ACC112 (cell line): ENCODE results near the gene ZNF462.
A peak's percentile ranks its signal among the peaks of the same experiment; 100 is the strongest.

Source experiments
- H2AFZ ChIP-seq: fragments of 200-600 bp; sonication (generic); one replicate; pipeline ENCODE4 v1.6.0; 2017; ENCODE audit warnings: antibody characterized with exemption, low read length; ENCODE audit not compliant: unreplicated experiment
- H3K27ac ChIP-seq: fragments of 200-600 bp; sonication (generic); 2 replicates; pipeline ENCODE4 v1.5.1; 2014; ENCODE audit warnings: low read depth, mild to moderate bottlenecking, antibody characterized with exemption, low read length, moderate library complexity
- H3K27me3 ChIP-seq: fragments of 200-600 bp; sonication (generic); 2 replicates; pipeline ENCODE4 v1.6.1; 2014; ENCODE audit warnings: mild to moderate bottlenecking, antibody characterized with exemption, low read length, moderate library complexity, mixed read lengths; ENCODE audit not compliant: insufficient read depth
- H3K36me3 ChIP-seq: fragments of 200-600 bp; sonication (generic); 2 replicates; pipeline ENCODE4 v1.6.1; 2016; ENCODE audit warnings: mild to moderate bottlenecking, antibody characterized with exemption, low read length, moderate library complexity, mixed read lengths; ENCODE audit not compliant: insufficient read depth
- H3K4me1 ChIP-seq: fragments of 200-600 bp; sonication (generic); one replicate; pipeline ENCODE4 v1.6.1; 2016; ENCODE audit warnings: low read length, mixed read lengths; ENCODE audit not compliant: insufficient read depth, unreplicated experiment, control insufficient read depth
- H3K4me3 ChIP-seq: fragments of 200-600 bp; sonication (generic); 2 replicates; pipeline ENCODE4 v1.5.1; 2014; ENCODE audit warnings: mild to moderate bottlenecking, low read depth, low read length
- H3K79me2 ChIP-seq: fragments of 200-600 bp; sonication (generic); one replicate; pipeline ENCODE4 v1.6.0; 2016; ENCODE audit warnings: low read length; ENCODE audit not compliant: control insufficient read depth, unreplicated experiment, insufficient read depth

The ZNF462 gene

GRCh38 chr9:106877345-106877744 lies 14.4 kb downstream of the ZNF462 start:
- Histone ChIP-seq H3K4me1 (peaks cover 67% of the 10 kb centered on the region), H3K36me3 (no peaks in the 10 kb centered on the region), H3K27ac (no peak overlapping the region), H3K27me3 (no peaks in the 10 kb centered on the region), H3K79me2 (peaks cover 85% of the 10 kb centered on the region), H3K4me3 (no peak overlapping the region), H2AFZ (no peak overlapping the region)

- Histone ChIP-seq H3K4me1 (peaks cover 61% of the 10 kb centered on the region), H3K27ac (peak overlapping the region; percentile 76), H3K27me3 (no peaks in the 10 kb centered on the region), H2AFZ (no peak overlapping the region), H3K79me2 (peaks cover 92% of the 10 kb centered on the region), H3K36me3 (no peaks in the 10 kb centered on the region), H3K4me3 (no peak overlapping the region)
Measured at GRCh38 chr9:106878081-106878837, 15.3 kb downstream of the ZNF462 start.

GRCh38 chr9:106878934-106879333 lies 16.0 kb downstream of the ZNF462 start:
- Histone ChIP-seq H3K4me1 (peaks cover 68% of the 10 kb centered on the region), H3K79me2 (peaks cover 92% of the 10 kb centered on the region), H3K4me3 (no peak overlapping the region), H3K27ac (peak overlapping the region; percentile 76), H2AFZ (no peak overlapping the region), H3K27me3 (no peaks in the 10 kb centered on the region), H3K36me3 (no peaks in the 10 kb centered on the region)

GRCh38 chr9:106879439-106879882 lies 16.5 kb downstream of the ZNF462 start:
- H3K36me3 ChIP-seq: no peaks in the 10 kb centered on the region
- H3K79me2 ChIP-seq: peaks cover 93% of the 10 kb centered on the region
- no peak overlapping the region for H3K4me3 ChIP-seq
- H2AFZ ChIP-seq: no peak overlapping the region
- peaks cover 70% of the 10 kb centered on the region for H3K4me1 ChIP-seq
- peak overlapping the region; percentile 90 for H3K27ac ChIP-seq
- no peaks in the 10 kb centered on the region for H3K27me3 ChIP-seq

- Histone ChIP-seq H3K4me1 (peaks cover 70% of the 10 kb centered on the region), H3K4me3 (no peak overlapping the region), H3K27me3 (no peaks in the 10 kb centered on the region), H2AFZ (no peak overlapping the region), H3K36me3 (no peaks in the 10 kb centered on the region), H3K27ac (peak overlapping the region; percentile 90), H3K79me2 (peaks cover 93% of the 10 kb centered on the region)
Measured at GRCh38 chr9:106880081-106880480, 17.1 kb downstream of the ZNF462 start.

GRCh38 chr9:106880863-106881262 lies 17.9 kb downstream of the ZNF462 start:
- Histone ChIP-seq H3K4me3 (no peak overlapping the region), H3K27ac (peak overlapping the region; percentile 90), H3K79me2 (peaks cover 85% of the 10 kb centered on the region), H3K36me3 (no peaks in the 10 kb centered on the region), H2AFZ (no peak overlapping the region), H3K27me3 (no peaks in the 10 kb centered on the region), H3K4me1 (peaks cover 70% of the 10 kb centered on the region)

- Histone ChIP-seq H3K79me2 (peaks cover 82% of the 10 kb centered on the region), H3K27me3 (no peaks in the 10 kb centered on the region), H3K36me3 (no peaks in the 10 kb centered on the region; the same call in 1 of the 2 replicates), H3K4me3 (no peak overlapping the region), H3K27ac (no peak overlapping the region), H3K4me1 (peaks cover 72% of the 10 kb centered on the region), H2AFZ (no peak overlapping the region)
Measured at GRCh38 chr9:106883030-106883429, 20.1 kb downstream of the ZNF462 start.

GRCh38 chr9:106883626-106884190 lies 20.7 kb downstream of the ZNF462 start:
- Histone ChIP-seq H3K36me3 (no peaks in the 10 kb centered on the region; the same call in 1 of the 2 replicates), H3K4me3 (no peak overlapping the region), H3K27ac (peak overlapping the region; percentile 11; the same call in 1 of the 2 replicates), H3K79me2 (peaks cover 82% of the 10 kb centered on the region), H3K27me3 (no peaks in the 10 kb centered on the region), H3K4me1 (peaks cover 65% of the 10 kb centered on the region), H2AFZ (no peak overlapping the region)

- H2AFZ ChIP-seq: no peak overlapping the region
- no peaks in the 10 kb centered on the region; the same call in 1 of the 2 replicates for H3K36me3 ChIP-seq
- H3K79me2 ChIP-seq: peaks cover 86% of the 10 kb centered on the region
- peak overlapping the region; percentile 82 for H3K27ac ChIP-seq
- H3K4me1 ChIP-seq: peaks cover 51% of the 10 kb centered on the region
- no peaks in the 10 kb centered on the region for H3K27me3 ChIP-seq
- H3K4me3 ChIP-seq: peak overlapping the region; percentile 22; the same call in 1 of the 2 replicates
Measured at GRCh38 chr9:106885451-106885850, 22.5 kb downstream of the ZNF462 start.

- H3K27ac ChIP-seq: peak overlapping the region; percentile 82
- H3K4me1 ChIP-seq: peaks cover 50% of the 10 kb centered on the region
- no peak overlapping the region for H3K4me3 ChIP-seq
- no peaks in the 10 kb centered on the region for H3K27me3 ChIP-seq
- H2AFZ ChIP-seq: no peak overlapping the region
- H3K79me2 ChIP-seq: peaks cover 85% of the 10 kb centered on the region
- no peaks in the 10 kb centered on the region; the same call in 1 of the 2 replicates for H3K36me3 ChIP-seq
Measured at GRCh38 chr9:106886111-106887046, 23.4 kb downstream of the ZNF462 start.
